Measurements from ENCODE around the gene AKIRIN1.
"Not testable (repeated sequence)": the region's sequence is repeated elsewhere in the genome, so short reads cannot be mapped to it uniquely, and the experiment has no call there.

The AKIRIN1 gene

GRCh38 chr1:38997034-38997900 is 6.2 kb downstream of the AKIRIN1 start:
- no peak for DNase-seq

GRCh38 chr1:38997901-38998190 is 6.8 kb downstream of the AKIRIN1 start:
- no peak for DNase-seq

GRCh38 chr1:39001516-39002421 is 10.7 kb downstream of the AKIRIN1 start:
- no peak for DNase-seq

GRCh38 chr1:39003281-39003680 is 12.2 kb downstream of the AKIRIN1 start:
- no peak for DNase-seq

DNA sequence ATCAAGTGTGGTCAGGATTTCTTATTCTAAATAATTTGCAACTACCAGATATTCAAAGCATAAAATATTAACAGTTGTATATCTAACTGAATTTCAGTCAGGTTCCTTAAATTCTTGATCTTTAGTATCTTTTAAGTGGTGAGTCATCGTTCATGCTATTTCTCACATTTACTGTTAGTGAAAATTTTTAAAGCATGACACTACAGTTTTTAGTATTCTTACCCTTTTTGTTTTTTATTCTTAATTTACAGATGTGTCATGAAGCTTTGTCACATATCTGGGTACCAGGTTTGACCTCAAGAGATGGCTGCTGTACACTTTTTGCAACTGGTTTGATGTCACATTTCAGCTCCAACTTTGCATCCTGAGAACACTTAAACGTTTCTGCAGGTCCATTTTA is 12.7 kb downstream of the AKIRIN1 start:
- DNase-seq = no peak

GRCh38 chr1:39006287-39006686 is 15.2 kb downstream of the AKIRIN1 start:
- no peak for DNase-seq

DNA sequence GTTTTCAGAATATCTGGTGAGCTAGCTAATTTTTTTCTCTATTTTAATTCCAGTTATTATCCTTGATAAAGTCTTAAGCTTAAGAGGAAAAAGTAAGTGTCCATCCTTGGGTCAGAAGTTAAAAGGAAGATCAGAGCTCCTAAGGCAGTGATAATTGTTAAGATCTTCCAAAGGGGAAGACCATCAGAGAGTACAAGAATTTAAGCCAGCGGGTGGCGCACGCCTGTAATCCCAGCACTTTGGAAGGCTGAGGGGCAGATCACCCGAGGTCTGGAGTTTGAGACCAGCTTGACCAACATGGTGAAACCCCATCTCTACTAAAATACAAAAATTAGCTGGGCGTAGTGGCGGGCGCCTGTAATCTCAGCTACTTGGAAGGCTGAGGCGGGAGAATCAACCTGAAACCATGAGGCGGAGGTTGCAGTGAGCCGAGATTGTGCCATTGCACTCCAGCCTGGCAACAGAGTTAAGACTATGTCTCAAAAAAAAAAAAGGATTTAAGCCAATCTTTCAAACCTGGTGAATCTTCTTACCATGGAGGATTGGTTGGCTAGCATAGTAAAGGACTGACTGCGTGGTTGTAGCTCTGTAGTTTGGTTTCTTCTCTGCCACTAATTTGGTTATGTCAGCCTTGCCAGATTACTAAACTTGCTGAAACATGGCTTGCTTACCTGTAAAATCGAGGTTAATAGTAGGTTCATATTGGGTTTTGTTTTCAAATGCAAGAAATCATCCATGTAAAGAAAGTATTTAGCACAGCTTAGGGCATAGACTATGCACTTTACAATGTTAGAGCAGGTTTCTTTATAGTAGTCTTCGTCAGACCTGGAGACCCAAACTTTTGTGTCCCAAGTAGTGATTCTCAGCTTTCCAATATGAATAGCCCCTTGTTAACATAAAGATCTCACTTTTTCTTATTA is 15.9 kb downstream of the AKIRIN1 start:
- DNase-seq = no peak

- not testable (repeated sequence) for DNase-seq
These were observed 23.9 kb downstream of the AKIRIN1 start for GRCh38 chr1:39014956-39015355.

DNA sequence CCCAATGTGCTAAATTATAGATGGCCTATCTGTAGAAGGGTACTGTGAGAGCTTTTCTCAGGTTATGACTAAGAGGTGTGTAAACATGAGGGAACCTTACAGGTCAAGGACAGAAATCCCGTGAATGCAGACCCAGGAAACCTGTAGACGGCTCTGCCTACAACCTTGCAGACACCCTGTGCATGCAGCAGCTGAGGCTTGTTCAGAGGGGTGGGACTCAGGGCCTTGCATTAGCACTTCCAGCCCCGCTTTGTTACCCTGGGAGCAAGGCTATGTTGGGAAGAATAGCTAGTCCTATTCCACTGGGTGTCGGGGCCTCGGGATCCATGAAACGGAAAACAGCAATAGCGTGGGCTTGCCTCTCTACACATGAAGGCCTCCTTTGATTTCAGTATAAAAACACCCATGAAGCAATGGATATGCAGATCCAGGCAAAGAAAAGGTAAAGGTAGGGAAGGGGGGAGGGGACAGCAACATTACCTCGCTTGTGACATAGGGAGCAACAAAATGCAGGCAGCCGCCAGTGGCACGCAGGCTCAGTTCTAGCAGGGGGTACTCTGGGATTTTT is 25.6 kb downstream of the AKIRIN1 start:
- DNase-seq = no peak

- DNase-seq = no peak
These were observed 26.2 kb downstream of the AKIRIN1 start for GRCh38 chr1:39017266-39017665.

GRCh38 chr1:39020494-39020893 is 29.4 kb downstream of the AKIRIN1 start:
- not testable (repeated sequence) for DNase-seq

GRCh38 chr1:39021426-39021825 is 30.4 kb downstream of the AKIRIN1 start:
- DNase-seq = no peak

- DNase-seq = no peak
These were observed 32.1 kb downstream of the AKIRIN1 start for GRCh38 chr1:39023140-39023539.

DNA sequence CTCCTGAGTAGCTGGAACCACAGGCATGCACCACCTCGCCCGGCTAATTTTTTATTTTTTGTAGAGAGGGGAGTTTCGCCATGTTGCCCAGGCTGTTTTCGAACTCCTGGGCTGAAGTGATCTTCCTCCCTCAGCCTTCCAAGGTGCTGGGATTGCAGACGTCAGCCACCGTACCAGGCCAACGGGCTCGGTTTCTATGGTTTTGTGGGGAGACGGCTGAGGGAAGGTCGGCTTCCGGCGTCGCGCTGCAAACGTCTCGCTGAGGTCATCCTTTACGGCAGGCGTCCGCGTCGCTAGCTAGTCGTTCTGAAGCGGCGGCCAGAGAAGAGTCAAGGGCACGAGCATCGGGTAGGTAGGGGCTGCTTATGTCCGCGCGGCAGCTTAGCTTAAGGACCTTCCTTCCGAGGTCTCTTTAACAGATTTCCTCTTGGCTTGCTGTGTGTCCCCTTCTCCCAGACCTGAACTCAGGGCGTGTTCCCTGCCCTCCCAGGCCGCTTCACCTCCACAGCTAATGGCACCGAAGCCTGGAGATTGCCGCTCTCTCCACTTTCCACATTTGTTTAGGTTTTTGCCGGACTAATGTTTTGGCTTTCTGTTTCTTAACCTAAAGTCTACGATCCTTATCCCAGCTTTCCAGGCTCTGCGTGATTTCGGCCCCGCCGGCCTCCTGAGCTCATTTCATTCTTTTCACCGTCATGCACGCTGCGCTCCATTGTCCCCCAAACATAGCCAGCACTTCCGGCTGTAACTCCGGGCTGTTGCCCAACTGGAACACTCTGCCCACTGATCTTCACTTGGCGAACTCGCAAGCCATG is 35.2 kb downstream of the AKIRIN1 start, which contains the start of gene NDUFS5:
TSS of gene NDUFS5 (plus strand) at position 300 of the 815 bp plus-strand sequence. CDS start 2,375 bp downstream, outside the sequence.
- peak; percentile 100 for DNase-seq

GRCh38 chr1:39026866-39027507 is 35.9 kb downstream of the AKIRIN1 start:
- no peak for DNase-seq

DNA sequence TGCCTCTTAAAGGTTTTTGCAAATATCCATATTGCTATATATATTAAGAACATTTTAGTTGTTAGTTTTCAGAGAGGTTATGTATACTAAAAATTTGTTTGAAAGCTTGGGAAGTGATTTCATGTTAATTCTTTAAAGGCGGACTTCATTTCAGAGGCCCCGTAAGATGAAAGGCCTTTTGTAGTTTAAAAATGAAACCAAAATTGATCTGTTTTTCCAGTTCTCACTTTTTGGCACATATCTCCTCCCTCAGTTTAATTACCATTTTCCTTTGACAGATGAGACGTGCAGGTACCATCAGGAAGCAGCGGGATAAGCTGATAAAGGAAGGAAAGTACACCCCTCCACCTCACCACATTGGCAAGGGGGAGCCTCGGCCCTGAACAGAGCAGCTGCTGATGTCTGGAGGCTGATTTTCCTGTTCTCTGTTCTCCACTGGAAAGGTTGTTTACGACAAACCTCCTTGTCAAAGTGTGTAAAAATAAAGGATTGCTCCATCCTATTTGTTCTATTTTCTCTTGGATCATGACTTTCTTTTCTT is 43.1 kb downstream of the AKIRIN1 start:
- no peak for DNase-seq

GRCh38 chr1:39036678-39037077 is 45.6 kb downstream of the AKIRIN1 start:
- DNase-seq = no peak

DNA sequence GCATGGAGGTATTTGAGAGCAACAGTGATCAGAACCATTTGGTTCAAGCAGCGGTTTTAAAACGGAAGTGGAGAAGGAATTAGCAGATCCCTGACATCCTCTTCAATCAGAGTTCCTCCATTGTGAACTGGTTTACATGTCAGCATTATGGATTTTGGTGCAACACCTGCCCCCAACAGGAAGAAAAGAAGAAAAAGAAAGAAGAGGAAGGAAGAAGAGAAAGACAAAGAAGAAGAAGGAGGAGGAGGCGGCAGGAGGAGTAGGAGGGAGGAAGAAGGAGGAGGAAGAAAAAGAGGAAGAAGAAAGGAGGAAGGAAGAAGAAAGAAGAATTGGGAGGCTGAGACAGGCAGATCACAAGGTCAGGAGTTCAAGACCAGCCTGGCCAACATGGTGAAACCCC is 52.4 kb downstream of the AKIRIN1 start:
- no peak for DNase-seq

- DNase-seq = no peak
These were observed 53.7 kb downstream of the AKIRIN1 start for GRCh38 chr1:39044762-39045161.

GRCh38 chr1:39045231-39045630 is 54.2 kb downstream of the AKIRIN1 start:
- DNase-seq = no peak

All from NCI-H2107 (cell line).